HepG2 (cell line): ENCODE data around the gene DZANK1. TPM values are rescaled to one million over a fixed set of nuclear protein-coding genes. Genes with fewer than 3 reads are reported as not detected.
A peak's percentile ranks its signal among the peaks of the same experiment; 100 is the strongest.

Experiments
- ATAC-seq: fragments of 200-7000 bp; cut with Tn5 transposase; 3 replicates; pipeline ENCODE4 v1.9.1; 2020; ENCODE audit warnings: mild to moderate bottlenecking, moderate library complexity
- BruUV-seq: library from RNA; stranded (reverse); fragments of 400-500 nt; replicated peaks from 2 replicates; lab custom pipeline; 2021; lab: Mats Ljungman, UMichigan
- CTCF ChIA-PET: fragments of 300-600 bp; formaldehyde crosslinking; extraction: SDS; loops from one replicate; lab custom pipeline; 2021; ENCODE audit warnings: low total read pairs, inconsistent platforms, low intra/inter-chr PET ratio; lab: Yijun Ruan, JAX
- POLR2A ChIA-PET: fragments of 350-600 bp; sonication (Branson Sonifier 250); formaldehyde crosslinking; loops from one replicate; lab custom pipeline; 2020; ENCODE audit warnings: antibody characterized with exemption, inconsistent platforms; lab: Yijun Ruan, JAX
- DNase-seq: peaks from one replicate; pipeline ENCODE4 v3.0.0-alpha.2; 2015; ENCODE audit warnings: low spot score
- FAIRE-seq: peaks from 3 replicates; lab custom pipeline; 2011; peaks lifted over from hg19 to GRCh38; lab: Jason Lieb, UNC
- H2AFZ ChIP-seq: one replicate; pipeline ENCODE4 v1.6.1; 2011; ENCODE audit warnings: low read length, inconsistent platforms
- H3K27ac ChIP-seq: fragments of 300-600 bp; 3 replicates; pipeline ENCODE4 v1.8.0; 2011; ENCODE audit warnings: mixed run types, mild to moderate bottlenecking, mixed read lengths, low read length, inconsistent platforms; ENCODE audit not compliant: insufficient read depth; ENCODE audit errors: extremely low read length
- H3K27me3 ChIP-seq, 2 experiments: fragments of 200-600 bp in 1 of 2; 2 replicates in 1 of 2; 3 replicates in 1 of 2; pipeline versions ENCODE4 v1.6.0 to v1.8.0; 2011; ENCODE audit warnings: low read length in 2 of 2, mild to moderate bottlenecking in 2 of 2, moderate library complexity in 2 of 2, inconsistent platforms in 1 of 2; ENCODE audit not compliant: insufficient read depth in 2 of 2, control insufficient read depth in 1 of 2
- H3K36me3 ChIP-seq, 2 experiments: fragments of 200-600 bp in 1 of 2; replicated peaks in 1 of 2; 2 replicates in 1 of 2; 3 replicates in 1 of 2; pipeline versions ENCODE4 v1.5.1 to v1.8.0; 2011; ENCODE audit warnings: low read length in 2 of 2, inconsistent platforms in 1 of 2; ENCODE audit not compliant: insufficient read depth in 2 of 2, control insufficient read depth in 1 of 2
- H3K4me1 ChIP-seq: 2 replicates; pipeline ENCODE4 v1.5.1; 2012; ENCODE audit warnings: low read length, inconsistent platforms; ENCODE audit not compliant: insufficient read depth
- H3K4me2 ChIP-seq: 2 replicates; pipeline ENCODE4 v1.6.0; 2011; ENCODE audit warnings: low read depth, low read length, inconsistent platforms
- H3K4me3 ChIP-seq, 3 experiments: fragments of 200-600 bp in 1 of 3; sonication (generic), shearing (Covaris generic) in 1 of 3; replicated peaks in 1 of 3; 2 replicates each; pipeline ENCODE4 v1.5.1; 2011 to 2016; ENCODE audit warnings: low read length in 3 of 3, inconsistent platforms in 2 of 3, low read depth in 2 of 3, mild to moderate bottlenecking in 2 of 3, control low read depth in 1 of 3, mixed read lengths in 1 of 3; ENCODE audit not compliant: insufficient read depth in 1 of 3
- H3K79me2 ChIP-seq: one replicate; pipeline ENCODE4 v1.6.1; 2011; ENCODE audit warnings: low read length, inconsistent platforms; ENCODE audit not compliant: insufficient read depth
- H3K9ac ChIP-seq: 2 replicates; pipeline ENCODE4 v1.6.0; 2011; ENCODE audit warnings: mild to moderate bottlenecking, low read depth, low read length, inconsistent platforms; ENCODE audit not compliant: insufficient read depth
- H3K9me3 ChIP-seq: 2 replicates; pipeline ENCODE4 v1.5.1; 2012; ENCODE audit warnings: mild to moderate bottlenecking, low read length
- H4K20me1 ChIP-seq: 2 replicates; pipeline ENCODE4 v1.6.0; 2011; ENCODE audit warnings: inconsistent platforms, mild to moderate bottlenecking, low read length, moderate library complexity; ENCODE audit not compliant: insufficient read depth
- ATRX ChIP-seq: sonication (generic); formaldehyde crosslinking; IDR thresholded peaks from 2 replicates; pipeline ENCODE4 v1.4.0; 2020; ENCODE audit warnings: missing genetic modification reagents, borderline replicate concordance
- CC2D1A ChIP-seq: sonication (generic); formaldehyde crosslinking; IDR thresholded peaks from 2 replicates; pipeline ENCODE4 v1.8.1; 2023; ENCODE audit warnings: mild to moderate bottlenecking, missing genetic modification reagents
- CEBPB ChIP-seq: IDR thresholded peaks from 2 replicates; pipeline ENCODE4 v1.6.1; 2011; ENCODE audit warnings: low read depth, low read length, improper control_type of control experiment, borderline replicate concordance
- GFI1 ChIP-seq: sonication (generic); formaldehyde crosslinking; IDR thresholded peaks from 2 replicates; pipeline ENCODE4 v1.5.0; 2020; ENCODE audit warnings: missing genetic modification reagents, mild to moderate bottlenecking, borderline replicate concordance
- HDAC6 ChIP-seq: fragments of 200-600 bp; sonication (generic); IDR thresholded peaks from 2 replicates; pipeline ENCODE4 v1.7.0; 2017; ENCODE audit warnings: mild to moderate bottlenecking, antibody characterized with exemption, low read length, low read depth
- NAIF1 ChIP-seq: sonication (generic); formaldehyde crosslinking; IDR thresholded peaks from 2 replicates; pipeline ENCODE4 v1.5.0; 2020; ENCODE audit warnings: mild to moderate bottlenecking, missing genetic modification reagents, borderline replicate concordance
- WGBS: methylation state at CpG from one replicate; pipeline ENCODE4 v1.1.6; 2017; ENCODE audit warnings: low lambda C conversion rate; 5-methylcytosine and 5-hydroxymethylcytosine counted together
- in situ Hi-C: cut with HindIII; loops from 2 replicates; pipeline ENCODE4 v1.10.0; 2017; ENCODE audit warnings: low pct_unique_long_range_greater_than_20kb; ENCODE audit not compliant: extremely low pct_ligation_motif_present
- intact Hi-C: fragments of 100-400 bp; cut with micrococcal nuclease; formaldehyde crosslinking; loops from one replicate; pipeline ENCODE4 v1.10.0; 2022; ENCODE audit not compliant: unreplicated experiment
- polyA plus RNA-seq, 8 experiments: library from polyadenylated mRNA; depleted of rRNA in 3 of 8; stranded (reverse) in 7 of 8; unstranded in 1 of 8; fragments of >200 nt; fragmentation: Illumina TruSeq in 4 of 8; extraction: Trizol in 4 of 8; gene quantifications; 2 replicates each; pipeline versions ENCODE4 v1.2.1 to v1.2.3, GENCODE V29; 2011 to 2016; ENCODE audit warnings: low read depth in 4 of 8, missing spikeins in 1 of 8, mixed read lengths in 1 of 8; ENCODE audit not compliant: insufficient read depth in 1 of 8
- total RNA-seq, 5 experiments: library from RNA; depleted of rRNA; stranded (reverse); fragments of >200 nt; fragmentation: Illumina TruSeq; extraction: Trizol; gene quantifications; 2 replicates each; pipeline ENCODE4 v1.2.3, GENCODE V29; 2016; ENCODE audit warnings: low read depth in 1 of 5
- TF ChIP-seq, protein P1 (sequence below): sonication (generic); formaldehyde crosslinking; IDR thresholded peaks from 2 replicates; pipeline ENCODE4 v1.4.0; 2020; ENCODE audit warnings: missing genetic modification reagents
- TF ChIP-seq, protein P2 (sequence below): sonication (generic); formaldehyde crosslinking; IDR thresholded peaks from 2 replicates; pipeline ENCODE4 v1.9.0; 2021; ENCODE audit warnings: missing genetic modification reagents, borderline replicate concordance

The DZANK1 gene
- total and polyA plus RNA-seq, 2 of the 13 experiments (the other 11 are each of a cell fraction or from before 2014, with no cell fraction given), result 1.6 to 3.2 TPM

DNA sequence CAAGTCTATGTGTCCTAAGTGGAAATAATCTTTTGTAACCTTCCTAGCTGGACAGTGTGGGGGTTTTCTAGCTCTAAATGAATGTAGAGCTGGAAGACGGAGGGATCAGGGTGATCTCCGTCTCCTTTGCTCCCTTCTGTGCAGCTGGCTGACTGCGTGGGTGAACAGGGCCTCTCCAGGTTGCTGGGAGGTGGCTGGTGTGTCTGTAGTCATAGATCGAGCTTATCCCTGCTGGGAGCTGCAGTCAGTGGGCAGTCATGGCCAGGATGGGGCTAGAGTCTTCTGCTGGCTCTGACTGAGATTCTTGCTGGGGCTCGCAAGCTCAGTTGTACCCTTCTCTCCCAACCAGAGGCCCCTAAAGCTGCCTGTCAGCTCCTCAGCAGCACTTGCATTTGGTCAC is 47.3 kb upstream of the DZANK1 start (continued):
- TF ChIP-seq NAIF1, result no peak
- no peak for TF ChIP-seq ATRX (CRISPR knock-in tag)
- no peak for TF ChIP-seq CC2D1A (CRISPR knock-in tag)
- TF ChIP-seq, protein P1, sequence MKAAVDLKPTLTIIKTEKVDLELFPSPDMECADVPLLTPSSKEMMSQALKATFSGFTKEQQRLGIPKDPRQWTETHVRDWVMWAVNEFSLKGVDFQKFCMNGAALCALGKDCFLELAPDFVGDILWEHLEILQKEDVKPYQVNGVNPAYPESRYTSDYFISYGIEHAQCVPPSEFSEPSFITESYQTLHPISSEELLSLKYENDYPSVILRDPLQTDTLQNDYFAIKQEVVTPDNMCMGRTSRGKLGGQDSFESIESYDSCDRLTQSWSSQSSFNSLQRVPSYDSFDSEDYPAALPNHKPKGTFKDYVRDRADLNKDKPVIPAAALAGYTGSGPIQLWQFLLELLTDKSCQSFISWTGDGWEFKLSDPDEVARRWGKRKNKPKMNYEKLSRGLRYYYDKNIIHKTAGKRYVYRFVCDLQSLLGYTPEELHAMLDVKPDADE (CRISPR knock-in tag), result no peak
- TF ChIP-seq GFI1 (CRISPR knock-in tag), result no peak
- TF ChIP-seq, protein P2, sequence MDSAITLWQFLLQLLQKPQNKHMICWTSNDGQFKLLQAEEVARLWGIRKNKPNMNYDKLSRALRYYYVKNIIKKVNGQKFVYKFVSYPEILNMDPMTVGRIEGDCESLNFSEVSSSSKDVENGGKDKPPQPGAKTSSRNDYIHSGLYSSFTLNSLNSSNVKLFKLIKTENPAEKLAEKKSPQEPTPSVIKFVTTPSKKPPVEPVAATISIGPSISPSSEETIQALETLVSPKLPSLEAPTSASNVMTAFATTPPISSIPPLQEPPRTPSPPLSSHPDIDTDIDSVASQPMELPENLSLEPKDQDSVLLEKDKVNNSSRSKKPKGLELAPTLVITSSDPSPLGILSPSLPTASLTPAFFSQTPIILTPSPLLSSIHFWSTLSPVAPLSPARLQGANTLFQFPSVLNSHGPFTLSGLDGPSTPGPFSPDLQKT (CRISPR knock-in tag), result no peak

DNA sequence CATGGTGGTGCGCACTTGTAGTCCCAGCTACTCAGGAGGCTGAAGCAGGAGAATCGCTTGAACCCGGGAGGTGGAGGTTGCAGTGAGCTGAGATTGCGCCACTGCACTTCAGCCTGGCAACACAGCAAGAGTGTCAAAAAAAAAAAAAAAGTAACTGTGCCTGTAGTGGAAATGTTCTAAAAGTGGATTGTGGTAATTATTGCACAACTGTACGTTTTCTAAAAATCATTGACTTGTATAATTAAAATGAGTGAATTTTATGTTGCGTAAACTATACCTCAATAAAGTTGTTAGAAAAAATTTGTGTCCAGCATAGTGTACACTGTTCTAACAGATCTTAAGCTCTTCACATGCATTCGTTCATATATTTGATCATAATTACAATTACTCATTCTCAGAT is 46.4 kb upstream of the DZANK1 start:
- intact Hi-C loops, result no loop called here

More for the DNA sequence above, 46.4 kb upstream of the DZANK1 start:
- Histone ChIP-seq H4K20me1 (no peaks in the 10 kb centered on the region), H3K27ac (no peak overlapping the region), H3K9me3 (no peaks in the 10 kb centered on the region), H3K4me1 (peaks cover 32% of the 10 kb centered on the region), H3K9ac (no peak overlapping the region), H3K4me2 (no peak overlapping the region), H3K27me3 (no peaks in the 10 kb centered on the region; a peak in 1 of 5 replicates), H3K79me2 (peaks cover 24% of the 10 kb centered on the region), H2AFZ (no peak overlapping the region), H3K4me3 (no peak overlapping the region), H3K36me3 (peaks cover 12 to 54% of the 10 kb centered on the region in 2 experiments)
- no peak for DNase-seq
- ChIA-PET CTCF (no interaction called here), POLR2A (no interaction called here)
- TF ChIP-seq CEBPB (peak; percentile 73), HDAC6 (no peak)
- BruUV-seq, result no TSS peak
- ATAC-seq, result no peak
- 94% methylated on average over 7 of the region's 7 CpGs for WGBS
- in situ Hi-C loops, result no loop called here
- FAIRE-seq, result no peak
